Activated CD4-positive, alpha-beta T cell treated with anti-CD3 and anti-CD28 coated beads for 48 hours (primary cell): ENCODE results near the gene ATPAF2.
"Not testable (repeated sequence)": the region's sequence is repeated elsewhere in the genome, so short reads cannot be mapped to it uniquely, and the experiment has no call there.

Experiments
- DNase-seq: peaks from one replicate; pipeline ENCODE4 v3.0.0-alpha.2; 2020

ATPAF2 gene

DNA sequence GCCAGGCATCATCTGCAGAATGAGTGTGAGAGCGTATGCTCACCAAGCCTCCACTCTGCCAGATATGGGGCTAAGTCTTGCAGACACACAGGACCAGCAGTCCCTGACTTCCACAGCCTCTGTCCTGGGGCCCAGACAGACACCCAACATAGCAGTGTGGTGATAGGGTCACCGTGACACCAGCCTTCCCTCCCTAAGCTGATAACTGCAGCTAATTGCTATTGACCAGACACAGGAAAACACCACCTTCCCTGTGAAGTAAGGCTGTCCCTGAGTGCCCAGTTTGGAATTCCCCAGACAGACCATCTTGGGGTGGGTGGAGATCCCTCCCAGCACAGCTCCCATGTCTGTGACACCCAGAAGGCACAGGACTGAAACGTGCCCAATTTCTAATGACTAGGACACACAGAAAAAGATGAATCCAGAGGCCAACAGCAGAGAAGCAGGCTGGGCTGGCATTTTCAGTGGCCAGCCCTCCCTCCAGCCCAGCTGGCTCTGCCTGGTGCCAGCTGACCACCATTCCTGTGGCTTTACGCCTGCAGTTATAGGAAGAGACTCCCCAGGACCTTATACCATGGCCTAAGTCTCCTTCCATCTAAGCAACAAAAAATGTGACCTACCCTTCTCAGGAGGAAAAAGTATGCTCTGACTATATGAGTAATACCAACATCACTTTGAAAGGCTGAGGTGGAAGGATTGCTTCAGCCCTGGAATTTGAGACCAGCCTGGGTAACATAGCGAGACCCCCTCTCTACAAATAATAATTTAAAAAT lies 30.3 kb downstream of the ATPAF2 start:
- no peak for DNase-seq

DNA sequence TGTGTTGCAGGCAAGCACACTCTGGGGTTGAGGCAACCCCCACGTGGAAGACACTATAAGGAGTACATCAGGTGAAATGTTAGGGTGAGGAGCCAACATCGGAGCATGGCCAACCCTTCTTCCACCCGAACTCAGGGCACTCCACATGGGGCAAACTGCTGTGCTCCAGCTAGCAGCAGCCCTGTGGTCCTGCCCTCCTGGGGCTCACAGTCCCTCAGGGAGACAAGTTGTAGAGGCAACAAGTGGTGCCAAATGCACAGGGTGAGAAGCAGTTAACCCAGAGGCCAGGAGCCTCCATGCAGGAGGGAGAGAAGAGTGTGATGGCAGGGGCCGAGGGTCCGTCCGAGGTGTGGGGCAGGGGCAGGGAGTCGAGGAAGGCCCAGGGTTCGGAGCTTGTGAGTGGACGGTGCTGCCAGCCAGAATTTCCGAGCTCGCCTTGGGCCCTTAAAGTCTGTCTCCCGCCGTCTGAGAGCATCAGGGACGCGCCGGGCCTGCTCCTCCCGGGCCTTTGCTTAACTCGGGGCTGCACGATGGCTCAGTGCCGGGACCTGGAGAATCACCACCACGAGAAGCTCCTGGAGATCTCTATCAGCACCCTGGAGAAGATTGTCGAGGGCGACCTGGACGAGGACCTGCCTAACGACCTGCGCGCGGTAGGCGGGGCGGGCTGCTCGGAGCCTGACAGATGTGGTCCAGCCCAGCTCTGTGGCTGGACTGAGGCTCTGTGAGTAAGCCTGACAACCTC lies 32.3 kb downstream of the ATPAF2 start:
- DNase-seq, result no peak

DNA sequence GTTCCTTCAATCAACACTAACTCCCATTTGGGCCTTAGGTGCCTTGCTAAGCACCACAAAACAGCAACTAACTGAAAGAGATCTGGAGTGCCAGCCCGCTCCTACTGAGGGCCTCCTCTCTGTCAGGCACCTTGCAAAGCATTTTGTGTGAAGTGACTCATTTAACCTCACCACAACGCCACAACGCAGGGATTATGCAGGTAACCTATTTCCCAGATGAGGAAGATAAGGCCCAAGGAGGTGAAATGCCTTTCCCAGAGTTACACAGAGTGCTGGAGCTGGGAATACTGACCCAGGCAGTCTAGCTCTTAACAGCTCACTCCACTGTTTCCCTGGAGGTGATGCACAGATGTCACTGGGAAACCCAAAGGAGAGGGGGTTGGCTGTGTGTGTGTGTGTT lies 33.5 kb downstream of the ATPAF2 start:
- no peak for DNase-seq

DNA sequence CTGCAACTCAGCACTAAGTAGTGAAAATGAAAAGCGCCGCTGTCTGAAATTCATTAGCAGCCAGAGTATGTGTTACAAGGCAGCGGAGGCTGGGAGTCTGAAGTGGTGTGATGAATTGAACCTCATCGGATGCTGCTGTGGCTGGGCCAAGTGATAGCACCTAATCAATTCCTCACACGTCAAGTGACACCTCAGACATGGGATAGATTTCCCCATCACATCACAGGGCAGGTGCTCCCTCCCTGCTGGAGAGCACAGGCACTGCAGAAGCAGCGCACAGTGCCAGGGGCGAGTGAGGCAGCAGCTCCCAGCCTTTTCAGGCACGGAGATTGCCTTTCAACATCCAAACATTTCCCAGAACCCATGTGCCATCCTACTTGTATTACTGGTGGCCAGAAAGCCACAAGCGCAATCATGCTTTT lies 34.1 kb downstream of the ATPAF2 start:
- no peak for DNase-seq

DNA sequence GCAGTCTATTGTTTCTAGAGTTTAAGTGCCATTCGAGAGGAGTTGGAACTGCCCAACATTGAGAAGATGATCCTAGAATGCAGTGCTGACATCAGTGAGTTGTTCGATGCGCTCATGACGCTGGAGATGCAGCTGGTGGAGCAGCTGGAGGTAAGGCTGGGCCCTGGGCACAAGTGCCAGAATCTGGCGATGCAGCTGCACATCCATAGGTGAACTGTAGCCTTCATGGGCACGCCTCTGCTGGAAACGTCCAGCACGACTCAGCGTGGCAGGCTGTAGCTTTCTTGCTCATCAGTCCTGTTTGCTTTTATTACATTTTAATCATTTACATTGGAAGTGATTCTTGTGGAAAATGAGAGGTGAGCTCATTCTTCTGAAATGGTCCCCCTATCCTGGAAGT lies 34.6 kb downstream of the ATPAF2 start:
- DNase-seq, result no peak

DNA sequence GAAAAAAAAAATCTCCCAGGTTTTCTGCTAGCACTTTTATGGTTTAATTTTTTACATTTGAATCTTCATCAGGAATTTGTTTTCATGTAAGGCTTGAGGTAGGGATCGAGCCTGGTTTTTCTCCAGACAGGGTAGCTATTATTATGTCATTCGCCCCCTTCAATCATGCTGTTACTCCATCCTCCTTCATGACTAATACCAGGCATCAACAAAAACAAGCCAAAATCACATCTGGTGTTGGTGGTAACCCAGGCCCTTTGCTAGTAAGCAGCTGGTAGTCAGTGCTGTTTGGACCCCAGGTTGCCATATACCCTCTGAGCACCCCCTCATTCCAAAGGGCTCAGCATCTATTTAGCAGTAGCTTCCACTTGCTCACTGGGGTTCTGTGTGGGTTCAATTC lies 36.8 kb downstream of the ATPAF2 start:
- DNase-seq, result no peak

DNA sequence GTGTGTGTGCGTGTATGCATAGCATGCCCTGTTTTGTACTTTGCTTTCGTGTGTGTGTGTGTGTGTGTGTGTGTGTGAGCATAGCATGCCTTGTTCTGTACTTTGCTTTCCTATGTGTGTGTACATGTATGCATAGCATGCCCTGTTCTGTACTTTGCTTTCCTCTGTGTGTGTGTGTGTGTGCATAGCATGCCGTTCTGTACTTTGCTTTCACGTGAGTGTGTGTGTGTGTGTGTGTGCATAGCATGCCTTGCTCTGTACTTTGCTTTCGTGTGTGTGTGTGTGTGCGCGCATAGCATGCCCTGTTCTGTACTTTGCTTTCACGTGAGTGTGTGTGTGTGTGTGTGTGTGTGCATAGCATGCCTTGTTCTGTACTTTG lies 38.9 kb downstream of the ATPAF2 start:
- no peak for DNase-seq

DNA sequence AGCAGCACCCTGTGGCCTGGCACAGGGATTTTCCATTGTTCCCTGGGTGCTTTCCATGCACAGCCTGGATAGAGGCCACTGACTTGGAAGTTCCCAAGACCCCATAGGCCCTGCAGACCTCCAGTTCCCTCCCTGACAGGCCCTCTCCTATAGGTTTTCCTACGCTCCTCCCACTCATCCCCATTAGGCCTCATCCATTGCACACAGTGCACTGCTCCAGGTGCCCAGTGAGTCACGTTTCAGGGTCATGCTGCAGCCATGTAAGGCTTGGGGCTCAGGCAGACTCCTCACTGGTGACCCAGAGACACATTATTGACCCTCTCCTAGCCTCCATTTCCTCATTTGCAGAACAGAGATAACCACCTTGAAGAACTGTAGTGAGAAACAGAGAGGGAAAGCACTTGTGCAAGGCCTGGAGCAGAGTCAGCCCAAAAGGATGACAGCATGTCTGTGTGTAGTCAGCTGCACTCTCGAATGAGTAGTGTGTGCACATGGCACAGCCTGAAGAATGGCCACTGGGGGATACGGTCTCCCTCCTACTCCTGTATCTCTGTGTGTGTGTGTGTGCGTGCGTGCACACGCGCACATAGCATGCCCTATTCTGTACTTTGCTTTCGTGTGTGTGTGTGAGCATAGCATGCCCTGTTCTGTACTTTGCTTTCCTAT lies 39.5 kb downstream of the ATPAF2 start:
- DNase-seq, result no peak

DNA sequence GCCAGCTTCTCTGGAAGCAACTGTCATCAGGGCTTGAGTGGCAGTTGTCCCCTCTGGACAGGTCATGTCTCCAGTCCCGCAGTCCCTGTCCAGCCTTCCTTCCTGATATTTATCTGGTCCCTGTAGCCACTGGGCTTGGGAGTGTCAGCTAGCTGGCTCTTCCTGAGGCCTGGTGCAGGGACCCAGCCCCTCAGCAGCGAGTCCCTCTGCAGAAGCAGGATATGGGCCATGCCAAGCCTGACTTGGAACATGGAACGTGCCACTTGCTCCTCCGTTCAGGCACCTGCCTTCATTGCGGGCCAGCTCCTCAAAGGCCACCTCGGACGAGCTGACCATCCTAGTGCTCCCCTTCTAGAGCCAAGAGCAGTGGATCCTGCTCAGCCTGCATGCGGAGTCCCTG lies 40.0 kb downstream of the ATPAF2 start:
- no peak for DNase-seq

DNA sequence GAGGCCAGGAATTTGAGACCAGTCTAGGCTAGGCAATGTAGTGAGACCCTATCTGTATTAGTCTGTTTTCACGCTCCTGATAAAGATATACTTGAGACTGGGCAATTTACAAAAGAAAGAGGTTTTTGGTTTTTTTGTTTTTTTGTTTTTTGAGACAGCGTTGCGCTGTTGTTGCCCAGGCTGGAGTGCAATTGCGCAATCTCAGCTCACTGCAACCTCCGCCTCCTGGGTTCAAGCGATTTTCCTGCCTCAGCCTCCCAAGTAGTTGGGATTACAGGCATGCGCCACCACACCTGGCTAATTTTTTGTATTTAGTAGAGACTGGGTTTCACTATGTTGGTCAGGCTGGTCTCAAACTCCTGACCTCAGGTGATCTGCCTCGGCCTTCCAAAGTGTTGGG lies 43.1 kb downstream of the ATPAF2 start:
- not testable (repeated sequence) for DNase-seq

DNA sequence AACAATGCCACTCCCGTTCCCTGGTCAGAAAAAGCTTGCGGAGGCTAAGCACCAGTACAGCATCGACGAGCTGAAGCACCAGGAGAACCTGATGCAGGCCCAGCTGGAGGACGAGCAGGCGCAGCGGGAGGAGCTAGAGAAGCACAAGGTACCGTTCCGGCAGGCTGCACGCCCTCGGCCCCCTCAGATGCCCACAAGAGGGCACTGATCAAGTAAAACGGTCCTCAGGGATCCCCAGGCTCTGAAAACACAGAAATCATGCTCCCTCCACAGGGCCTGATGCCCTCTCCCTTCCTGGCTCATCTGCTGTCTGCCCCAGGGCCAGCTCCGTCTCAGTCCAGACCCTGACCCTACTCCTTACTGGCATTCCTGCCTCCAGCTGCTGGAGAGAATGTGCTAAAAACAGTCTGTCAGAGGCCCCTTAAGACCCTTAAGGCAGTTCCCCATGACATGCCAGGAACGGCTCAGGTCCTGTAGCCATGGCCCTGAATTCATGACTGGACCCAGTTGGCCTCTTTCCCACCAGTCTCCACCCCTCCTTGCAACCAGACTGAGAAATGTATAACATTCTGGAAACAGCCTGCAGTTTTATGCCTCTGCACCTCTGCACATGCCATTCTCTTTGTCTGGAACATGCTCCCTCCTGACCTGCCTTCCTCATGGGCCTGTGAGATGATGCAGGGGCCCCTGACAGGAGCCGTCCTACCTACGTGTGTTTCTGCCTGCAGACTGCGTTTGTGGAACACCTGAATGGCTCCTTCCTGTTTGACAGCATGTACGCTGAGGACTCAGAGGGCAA lies 44.5 kb downstream of the ATPAF2 start:
- DNase-seq, result peak; percentile 46

DNA sequence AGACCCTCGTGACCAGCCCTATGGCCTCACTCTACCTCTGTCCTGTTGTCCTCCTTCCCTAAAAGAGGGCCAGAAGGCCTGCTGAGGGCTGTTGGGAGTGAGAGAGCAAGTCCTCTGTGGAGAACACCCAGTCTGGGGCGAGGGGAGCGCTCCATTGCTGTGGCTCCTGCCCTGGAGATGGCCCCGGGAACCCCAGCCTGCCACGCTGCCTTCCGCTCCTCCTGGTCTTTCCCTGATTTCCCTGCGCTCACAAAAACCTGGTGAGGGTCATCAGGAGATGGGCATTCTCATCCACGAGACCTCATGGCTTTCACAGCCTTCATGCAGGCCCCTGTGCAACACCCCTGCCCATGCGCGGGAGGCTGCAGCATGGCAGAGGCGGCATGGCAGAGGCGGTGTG lies 45.1 kb downstream of the ATPAF2 start:
- DNase-seq, result no peak

DNA sequence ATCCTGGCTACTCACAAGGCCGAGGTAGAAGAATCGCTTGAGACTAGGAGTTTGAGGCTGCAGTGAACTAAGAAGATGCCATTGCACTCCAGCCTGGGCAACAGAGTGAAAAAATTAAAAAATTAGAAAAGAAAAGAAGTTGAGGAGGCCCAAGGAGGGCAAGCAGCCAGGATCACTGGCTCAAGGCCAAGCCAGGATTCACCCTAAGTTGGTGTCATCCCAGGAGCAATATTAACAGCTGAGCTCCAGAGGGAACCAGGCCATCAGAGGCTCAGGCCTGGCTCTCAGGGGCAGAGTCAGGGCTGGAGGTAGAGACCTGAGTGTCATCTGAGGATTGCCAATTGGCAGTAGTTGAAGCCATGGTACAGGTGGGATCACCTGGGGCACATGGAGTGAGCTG lies 45.6 kb downstream of the ATPAF2 start:
- no peak for DNase-seq

DNA sequence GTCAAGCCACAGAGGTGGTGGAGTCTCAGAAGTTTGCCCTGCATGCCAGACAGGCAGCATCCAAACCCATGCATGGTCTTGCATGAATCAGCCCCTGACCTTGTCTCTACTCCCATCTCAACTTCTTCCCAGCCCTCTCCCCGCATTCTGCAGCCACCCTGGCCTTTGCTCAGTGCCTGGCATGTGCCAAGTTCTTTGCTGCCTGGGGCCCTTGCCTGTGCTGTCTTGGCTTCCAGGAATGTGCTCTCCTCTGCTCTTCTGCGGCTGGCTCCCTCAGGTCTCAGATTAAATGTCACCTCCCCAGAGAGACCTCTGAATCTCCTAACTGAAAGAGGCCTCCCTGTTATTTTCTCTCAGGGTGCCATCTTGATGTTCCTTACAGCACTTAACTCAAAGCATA lies 48.7 kb downstream of the ATPAF2 start:
- DNase-seq, result no peak

DNA sequence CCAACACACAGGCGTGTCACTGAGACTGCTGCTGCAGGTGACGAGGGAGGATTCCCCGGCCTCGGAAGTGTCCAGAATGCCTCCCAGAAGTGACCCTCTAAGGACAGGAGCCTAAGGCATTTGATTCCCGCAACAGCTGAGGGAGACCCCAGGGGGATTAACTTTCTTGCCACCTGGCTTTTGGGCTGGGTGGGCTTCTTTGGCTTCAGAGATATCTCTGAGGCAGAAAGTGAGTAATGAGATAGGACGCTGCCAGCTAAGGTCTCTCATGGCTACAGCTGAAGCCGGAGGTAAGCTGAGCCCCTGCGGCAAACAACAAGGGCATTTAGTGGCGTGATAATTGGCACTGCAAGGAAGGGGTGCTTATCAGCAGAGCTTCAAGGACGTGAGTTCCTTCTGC lies 49.4 kb downstream of the ATPAF2 start:
- DNase-seq, result no peak

DNA sequence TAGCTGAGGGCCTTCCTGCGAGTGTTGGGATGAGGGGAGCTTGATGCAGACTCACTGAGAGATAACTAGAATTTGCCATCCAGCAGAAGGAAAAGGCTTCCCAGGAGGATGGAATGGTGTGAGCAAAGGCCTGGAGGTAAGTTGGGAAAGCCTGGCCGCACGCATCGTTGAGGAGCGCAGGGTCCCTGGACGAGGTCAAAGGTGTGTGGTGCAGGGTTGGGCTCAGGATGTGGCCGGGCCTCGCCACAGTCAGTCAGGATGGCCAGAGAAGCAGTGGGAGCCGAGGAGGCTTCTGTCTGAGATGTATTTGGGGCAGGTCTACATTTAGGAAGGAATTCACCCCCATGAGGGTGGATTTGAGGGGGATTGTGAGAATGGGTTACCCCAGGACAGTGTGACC lies 49.9 kb downstream of the ATPAF2 start:
- no peak for DNase-seq

DNA sequence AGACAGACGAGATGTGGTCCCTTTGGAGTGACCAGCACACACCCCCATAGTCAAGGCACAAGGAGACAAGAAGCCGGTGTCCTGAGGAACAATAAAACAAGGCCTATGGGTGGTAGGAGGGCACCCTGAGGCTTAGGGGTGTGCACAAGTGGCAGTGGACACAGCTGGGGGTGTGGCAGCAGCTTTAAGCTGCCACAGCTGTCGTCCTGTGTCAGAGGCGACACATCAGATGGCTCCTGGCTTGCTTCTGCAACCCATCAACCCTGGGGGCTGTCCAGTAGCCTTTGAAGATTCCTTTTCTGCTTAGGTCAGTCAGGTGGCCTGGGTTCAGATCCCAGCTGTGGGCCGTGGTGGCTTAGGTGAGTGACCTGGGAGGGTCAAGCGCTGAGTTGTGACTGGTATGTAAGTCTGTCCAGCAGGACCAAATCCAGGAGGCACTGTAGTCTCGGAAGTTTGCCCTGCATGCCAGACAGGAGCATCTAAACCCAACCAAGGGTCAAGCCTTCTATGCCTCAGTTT lies 50.5 kb downstream of the ATPAF2 start:
- no peak for DNase-seq

DNA sequence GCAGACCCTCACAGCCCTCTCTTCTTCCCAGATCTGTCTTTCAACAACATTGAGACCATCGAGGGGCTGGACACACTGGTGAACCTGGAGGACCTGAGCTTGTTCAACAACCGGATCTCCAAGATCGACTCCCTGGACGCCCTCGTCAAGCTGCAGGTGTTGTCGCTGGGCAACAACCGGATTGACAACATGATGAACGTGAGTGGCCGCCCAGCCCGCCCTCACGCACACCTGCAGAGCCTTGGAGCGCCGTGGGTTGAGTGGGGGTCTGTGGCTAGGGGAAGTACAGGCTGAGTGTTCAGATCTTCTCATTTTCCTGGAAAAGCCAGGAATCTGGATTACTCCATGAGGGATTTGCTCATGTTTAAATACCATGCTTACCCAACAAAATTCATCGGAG lies 51.1 kb downstream of the ATPAF2 start:
- no peak for DNase-seq

DNA sequence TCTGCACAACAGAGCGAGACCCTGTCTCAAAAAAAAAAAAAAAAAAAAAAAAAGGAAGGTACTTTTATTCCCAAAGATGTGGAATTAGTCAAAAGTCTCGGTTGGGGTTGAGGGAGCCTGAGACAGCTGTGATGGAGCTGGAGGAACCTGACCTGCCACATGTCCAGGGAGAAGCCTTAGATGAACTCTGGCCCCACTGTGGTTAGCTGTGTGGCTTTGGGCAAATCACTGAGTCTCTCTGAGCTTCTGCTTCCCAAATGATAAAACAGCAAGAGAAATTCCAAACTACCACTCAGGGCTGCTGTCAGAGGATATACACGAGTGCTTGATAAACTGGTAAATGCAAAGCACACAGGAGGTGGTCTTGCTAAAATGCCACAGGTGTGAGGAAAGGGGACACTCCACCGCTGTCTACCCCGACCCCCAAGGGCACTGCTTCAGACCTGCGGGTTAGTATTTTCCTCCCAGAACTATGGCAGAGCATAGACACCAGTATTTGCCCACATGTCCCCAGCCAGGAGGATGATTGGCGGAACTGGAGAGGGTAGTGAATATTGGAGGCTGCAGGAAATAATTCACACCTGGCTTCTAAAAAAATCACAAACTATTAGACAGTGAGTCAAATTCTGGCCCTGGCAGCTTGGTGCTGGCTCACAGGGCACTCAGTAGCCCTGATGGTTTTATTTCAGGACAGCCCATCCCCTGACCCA lies 51.6 kb downstream of the ATPAF2 start:
- no peak for DNase-seq

DNA sequence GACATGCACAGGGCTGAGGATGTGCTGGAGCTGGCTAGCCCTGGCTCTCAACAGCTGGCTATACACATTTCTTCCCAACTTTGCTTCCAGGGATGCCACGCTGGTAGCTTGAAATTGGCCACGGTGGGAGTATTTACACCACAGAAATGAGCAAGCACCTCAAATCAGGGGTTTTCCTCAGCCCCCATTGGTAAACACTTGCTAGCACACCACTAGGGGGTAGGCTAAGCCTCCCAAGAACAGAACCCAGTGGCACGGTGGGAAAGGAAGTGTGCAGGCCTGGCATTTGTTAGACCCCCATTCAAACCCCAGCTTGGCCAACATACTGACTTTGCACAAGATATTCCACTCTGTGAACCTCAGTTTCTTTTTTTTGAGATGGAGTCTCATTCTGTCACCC lies 53.4 kb downstream of the ATPAF2 start:
- DNase-seq, result no peak

DNA sequence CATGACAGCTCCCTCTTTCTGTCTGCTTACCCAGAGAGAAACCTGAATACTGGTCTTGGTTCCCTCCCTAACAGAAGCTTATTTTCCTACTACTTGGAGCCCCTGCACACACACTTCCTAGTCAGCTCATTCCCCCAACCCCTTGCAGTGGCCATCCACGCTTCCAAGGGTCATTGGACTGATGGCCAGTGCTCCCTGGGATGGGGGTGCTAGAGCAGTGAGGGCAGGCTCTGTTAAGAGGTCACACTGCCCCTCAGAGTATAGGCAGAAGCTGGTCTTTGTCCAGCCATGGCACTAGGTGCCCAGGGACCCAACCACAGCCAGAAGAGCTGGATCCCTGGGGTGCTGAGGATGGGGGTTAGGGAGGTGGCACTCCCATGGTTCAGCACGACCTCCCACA lies 53.8 kb downstream of the ATPAF2 start:
- no peak for DNase-seq

DNA sequence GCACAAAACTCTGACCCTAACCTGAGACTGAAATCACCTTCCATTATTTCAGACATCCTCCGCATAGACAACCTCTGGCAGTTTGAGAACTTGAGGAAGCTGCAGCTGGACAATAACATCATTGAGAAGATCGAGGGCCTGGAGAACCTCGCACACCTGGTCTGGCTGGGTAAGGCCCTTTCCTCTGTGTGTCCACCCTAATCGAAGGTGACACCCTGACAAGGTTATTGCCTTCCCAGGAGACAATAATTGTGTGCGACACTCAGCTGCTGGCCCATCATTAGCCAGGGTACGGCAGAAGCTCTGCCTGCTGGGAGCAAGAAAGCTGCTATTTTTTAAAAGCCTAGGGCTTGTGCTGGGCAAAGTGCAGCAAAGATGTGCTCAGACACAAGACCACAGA lies 55.2 kb downstream of the ATPAF2 start:
- DNase-seq, result no peak
